Activated CD8-positive, alpha-beta T cell treated with anti-CD3 and anti-CD28 coated beads, Interleukin-2, amount 10 ng/mL, durations not matched to agents 7 days and 5 days (primary cell): ENCODE data around the gene MMP11. TPM values are rescaled to one million over a fixed set of nuclear protein-coding genes. Genes with fewer than 3 reads are reported as not detected.

Experiments
- ATAC-seq: fragments of 150-1000 bp; cut with Tn5 transposase; one replicate; pipeline ENCODE4 v1.10.0; 2021; ENCODE audit warnings: moderate library complexity
- CTCF ChIA-PET: fragments of 350-600 bp; sonication (Branson Sonifier 250); formaldehyde crosslinking; loops from one replicate; lab custom pipeline; 2021; ENCODE audit warnings: antibody characterized with exemption; lab: Charles Lee
- POLR2A ChIA-PET: fragments of 350-600 bp; sonication (Branson Sonifier 250); formaldehyde crosslinking; loops from one replicate; lab custom pipeline; 2021; ENCODE audit warnings: antibody characterized with exemption; lab: Charles Lee
- DNase-seq: peaks from one replicate; pipeline ENCODE4 v3.0.0-alpha.2; 2020
- H3K27ac Mint-ChIP-seq: one replicate; pipeline ENCODE4 v1.8.0; 2021; ENCODE audit warnings: mild to moderate bottlenecking, mixed read lengths
- H3K27me3 Mint-ChIP-seq: one replicate; pipeline ENCODE4 v1.8.0; 2021; ENCODE audit warnings: low read depth, mixed read lengths
- H3K36me3 Mint-ChIP-seq: one replicate; pipeline ENCODE4 v1.8.0; 2021; ENCODE audit warnings: low read depth, mixed read lengths
- H3K4me1 Mint-ChIP-seq: one replicate; pipeline ENCODE4 v1.8.0; 2021; ENCODE audit warnings: low read depth, mixed read lengths
- H3K4me3 Mint-ChIP-seq: one replicate; pipeline ENCODE4 v1.8.0; 2021; ENCODE audit warnings: mild to moderate bottlenecking, mixed read lengths
- H3K9me3 Mint-ChIP-seq: one replicate; pipeline ENCODE4 v1.8.0; 2022; ENCODE audit warnings: mixed read lengths; ENCODE audit not compliant: insufficient read depth
- total RNA-seq, 2 experiments: library from RNA; stranded (reverse); gene quantifications; one replicate each; pipeline ENCODE4 v1.2.3, GENCODE V29; 2021

Gene MMP11
- total RNA-seq, 2 experiments from 2014 or later, result 0.42 to 0.55 TPM

- Mint-ChIP-seq H3K27me3 (no peaks in the 10 kb centered on the region), H3K4me1 (peaks cover 44% of the 10 kb centered on the region), H3K27ac (peak overlapping the region; percentile 94), H3K4me3 (no peak overlapping the region), H3K36me3 (peaks cover 74% of the 10 kb centered on the region), H3K9me3 (no peaks in the 10 kb centered on the region)
- DNase-seq (no peak), ATAC-seq (no peak)
- ChIA-PET CTCF (no interaction called here), POLR2A (interaction anchor here (1.1 kb wide), 1 partner anchor 12 kb away, joined by 3 read pairs; no protein-coding TSS in a partner anchor)
Measured at GRCh38 chr22:23826510-23827350, 54.1 kb downstream of the MMP11 start.

GRCh38 chr22:23827351-23827995 is 54.8 kb downstream of the MMP11 start:
- CTCF ChIA-PET, result no interaction called here
- H3K9me3 Mint-ChIP-seq, result no peaks in the 10 kb centered on the region
- H3K4me1 Mint-ChIP-seq, result peaks cover 37% of the 10 kb centered on the region
- H3K36me3 Mint-ChIP-seq, result peaks cover 67% of the 10 kb centered on the region
- no peaks in the 10 kb centered on the region for H3K27me3 Mint-ChIP-seq
- ATAC-seq, result no peak
- POLR2A ChIA-PET, result no interaction called here
- H3K4me3 Mint-ChIP-seq, result no peak overlapping the region
- H3K27ac Mint-ChIP-seq, result peak overlapping the region; percentile 69
- DNase-seq, result no peak

GRCh38 chr22:23828800-23829680 is 56.4 kb downstream of the MMP11 start:
- ATAC-seq (no peak), DNase-seq (no peak)
- POLR2A ChIA-PET, result interaction anchor here (0.6 kb wide), 1 partner anchor 184 kb away, joined by 3 read pairs; no protein-coding TSS in a partner anchor
- Mint-ChIP-seq H3K27ac (peak overlapping the region; percentile 69), H3K4me3 (no peak overlapping the region), H3K9me3 (no peaks in the 10 kb centered on the region), H3K4me1 (peaks cover 25% of the 10 kb centered on the region), H3K27me3 (no peaks in the 10 kb centered on the region), H3K36me3 (peaks cover 52% of the 10 kb centered on the region)
- CTCF ChIA-PET, result interaction anchor here (0.9 to 1.2 kb wide), 2 partner anchors 8 to 65 kb away, joined by 3 to 5 read pairs; partner anchors contain the start of gene MIF

- Mint-ChIP-seq H3K9me3 (no peaks in the 10 kb centered on the region), H3K36me3 (peaks cover 48% of the 10 kb centered on the region), H3K27me3 (no peaks in the 10 kb centered on the region), H3K4me3 (no peak overlapping the region), H3K27ac (peak overlapping the region; percentile 18), H3K4me1 (peaks cover 21% of the 10 kb centered on the region)
- no peak for ATAC-seq
- ChIA-PET POLR2A (no interaction called here), CTCF (interaction anchor here (1.2 kb wide), 1 partner anchor 9 kb away, joined by 5 read pairs; no protein-coding TSS in a partner anchor)
- no peak for DNase-seq
Measured at GRCh38 chr22:23829845-23830372, 57.3 kb downstream of the MMP11 start.

- H3K27me3 Mint-ChIP-seq, result no peaks in the 10 kb centered on the region
- no peaks in the 10 kb centered on the region for H3K9me3 Mint-ChIP-seq
- peaks cover 41% of the 10 kb centered on the region for H3K36me3 Mint-ChIP-seq
- ChIA-PET POLR2A (no interaction called here), CTCF (no interaction called here)
- DNase-seq (no peak), ATAC-seq (no peak)
- H3K27ac Mint-ChIP-seq, result no peak overlapping the region
- H3K4me1 Mint-ChIP-seq, result peaks cover 9% of the 10 kb centered on the region
- H3K4me3 Mint-ChIP-seq, result no peak overlapping the region
Measured at GRCh38 chr22:23831261-23831660, 58.6 kb downstream of the MMP11 start.

- no peak overlapping the region for H3K27ac Mint-ChIP-seq
- CTCF ChIA-PET, result no interaction called here
- peaks cover 36% of the 10 kb centered on the region for H3K36me3 Mint-ChIP-seq
- ATAC-seq (no peak), DNase-seq (no peak)
- no peaks in the 10 kb centered on the region for H3K27me3 Mint-ChIP-seq
- H3K4me1 Mint-ChIP-seq, result peaks cover 5% of the 10 kb centered on the region
- H3K9me3 Mint-ChIP-seq, result no peaks in the 10 kb centered on the region
- no peak overlapping the region for H3K4me3 Mint-ChIP-seq
- POLR2A ChIA-PET, result no interaction called here
Measured at GRCh38 chr22:23831781-23832180, 59.1 kb downstream of the MMP11 start.

GRCh38 chr22:23832226-23833016 is 59.8 kb downstream of the MMP11 start:
- no peak for DNase-seq
- ATAC-seq, result no peak
- Mint-ChIP-seq H3K27me3 (no peaks in the 10 kb centered on the region), H3K9me3 (no peaks in the 10 kb centered on the region), H3K4me3 (no peak overlapping the region), H3K27ac (peak overlapping the region; percentile 68), H3K36me3 (peaks cover 33% of the 10 kb centered on the region), H3K4me1 (peaks cover 9% of the 10 kb centered on the region)
- ChIA-PET POLR2A (no interaction called here), CTCF (no interaction called here)

GRCh38 chr22:23833017-23833751 is 60.5 kb downstream of the MMP11 start:
- Mint-ChIP-seq H3K4me1 (peaks cover 14% of the 10 kb centered on the region), H3K36me3 (peaks cover 34% of the 10 kb centered on the region), H3K4me3 (no peak overlapping the region), H3K9me3 (no peaks in the 10 kb centered on the region), H3K27ac (no peak overlapping the region), H3K27me3 (no peaks in the 10 kb centered on the region)
- DNase-seq (no peak), ATAC-seq (no peak)
- CTCF ChIA-PET, result no interaction called here
- POLR2A ChIA-PET, result no interaction called here
